ENCODE results near the gene KCNJ15.

KCNJ15 gene

DNA sequence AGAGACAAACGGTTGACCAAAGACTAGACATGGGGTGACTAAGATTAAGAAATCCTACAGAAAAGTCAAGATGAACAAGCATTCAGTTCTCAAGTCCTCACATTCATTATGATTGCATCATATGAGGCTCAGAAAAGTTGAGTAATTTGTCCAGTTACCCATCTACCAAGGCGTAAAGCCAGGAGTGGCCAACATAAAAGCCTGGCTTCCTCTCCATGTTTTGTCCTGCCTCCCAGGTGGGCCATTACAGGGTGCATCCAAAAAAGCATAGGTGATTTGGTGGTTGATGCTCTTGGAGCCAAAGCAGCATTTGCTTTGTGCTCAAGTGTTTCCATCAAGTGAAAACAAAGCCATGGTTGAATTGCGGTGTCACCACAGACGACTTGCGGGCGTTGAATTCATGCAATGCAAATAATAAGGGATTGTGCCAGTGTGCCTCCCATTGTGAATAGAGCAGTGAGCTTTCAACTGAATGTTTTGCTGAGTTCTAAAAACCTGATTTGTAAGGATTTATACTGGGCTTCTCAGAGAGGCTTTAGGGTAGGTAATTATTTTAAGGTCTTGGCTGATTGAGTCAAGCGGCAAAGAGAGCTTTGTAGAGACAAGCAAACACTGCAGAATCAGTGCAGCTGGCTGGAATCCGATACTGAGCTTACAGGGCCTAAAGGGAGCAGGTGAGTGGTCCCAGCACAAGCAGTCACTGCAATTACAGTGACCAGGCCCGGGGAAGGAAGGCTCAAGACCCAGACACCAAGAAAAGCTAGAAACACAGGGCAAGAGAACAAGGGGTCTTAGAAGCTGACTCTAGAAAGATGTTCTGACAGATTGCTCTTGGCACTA, 54.1 kb downstream of the KCNJ15 start:
- DNase-seq (ENCODE audit: low spot score), result no peak

DNA sequence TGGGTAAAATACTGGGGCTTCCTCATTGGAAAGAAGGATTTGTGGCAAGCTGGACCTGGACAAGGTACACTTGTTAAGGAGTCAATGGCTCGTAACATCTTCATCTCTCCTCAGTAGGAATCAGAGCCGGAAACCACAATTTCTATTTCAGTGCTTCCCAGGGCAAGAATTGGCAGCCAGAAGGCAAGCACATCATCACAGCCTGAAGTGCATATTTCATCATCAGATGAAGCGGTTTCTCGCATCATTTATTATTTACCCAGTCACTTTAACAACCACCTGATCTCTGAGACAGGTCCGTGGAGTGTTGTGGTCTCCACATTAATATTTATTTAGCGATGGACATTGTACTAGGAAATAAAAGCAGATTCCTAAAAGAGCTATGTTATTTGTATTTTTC, 55.0 kb downstream of the KCNJ15 start:
- DNase-seq (ENCODE audit: low spot score), result no peak
- TF ChIP-seq, protein P1, sequence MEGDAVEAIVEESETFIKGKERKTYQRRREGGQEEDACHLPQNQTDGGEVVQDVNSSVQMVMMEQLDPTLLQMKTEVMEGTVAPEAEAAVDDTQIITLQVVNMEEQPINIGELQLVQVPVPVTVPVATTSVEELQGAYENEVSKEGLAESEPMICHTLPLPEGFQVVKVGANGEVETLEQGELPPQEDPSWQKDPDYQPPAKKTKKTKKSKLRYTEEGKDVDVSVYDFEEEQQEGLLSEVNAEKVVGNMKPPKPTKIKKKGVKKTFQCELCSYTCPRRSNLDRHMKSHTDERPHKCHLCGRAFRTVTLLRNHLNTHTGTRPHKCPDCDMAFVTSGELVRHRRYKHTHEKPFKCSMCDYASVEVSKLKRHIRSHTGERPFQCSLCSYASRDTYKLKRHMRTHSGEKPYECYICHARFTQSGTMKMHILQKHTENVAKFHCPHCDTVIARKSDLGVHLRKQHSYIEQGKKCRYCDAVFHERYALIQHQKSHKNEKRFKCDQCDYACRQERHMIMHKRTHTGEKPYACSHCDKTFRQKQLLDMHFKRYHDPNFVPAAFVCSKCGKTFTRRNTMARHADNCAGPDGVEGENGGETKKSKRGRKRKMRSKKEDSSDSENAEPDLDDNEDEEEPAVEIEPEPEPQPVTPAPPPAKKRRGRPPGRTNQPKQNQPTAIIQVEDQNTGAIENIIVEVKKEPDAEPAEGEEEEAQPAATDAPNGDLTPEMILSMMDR (IDR thresholded peaks at IDR 0.05; ENCODE audit: extremely low read depth, missing control alignments), result no peak

More for the DNA sequence above, 54.1 kb downstream of the KCNJ15 start:
- TF ChIP-seq, protein P1 (IDR thresholded peaks at IDR 0.05; ENCODE audit: extremely low read depth, missing control alignments), result no peak

DNA sequence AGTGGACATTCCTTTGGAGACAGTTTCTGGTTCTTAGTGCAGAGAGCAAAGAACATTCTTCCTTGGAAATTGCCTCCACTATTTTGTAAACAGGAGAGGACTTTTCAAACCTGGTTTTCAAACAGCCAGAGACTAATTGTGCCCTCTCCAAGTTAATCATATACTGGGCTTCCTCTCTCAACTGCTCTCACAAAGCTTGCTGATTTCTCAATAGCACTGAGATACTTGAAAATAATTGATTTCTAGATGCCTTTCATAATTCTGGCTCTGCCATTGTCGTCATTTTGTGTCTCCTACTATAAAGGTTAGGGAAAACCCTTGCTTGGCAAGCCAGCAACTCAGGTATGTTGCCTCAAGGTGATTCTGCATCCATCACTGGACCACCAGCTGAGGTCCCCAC, 56.0 kb downstream of the KCNJ15 start:
- TF ChIP-seq, protein P1 (IDR thresholded peaks at IDR 0.05; ENCODE audit: extremely low read depth, missing control alignments), result no peak
- no peak for DNase-seq (ENCODE audit: low spot score)

DNA sequence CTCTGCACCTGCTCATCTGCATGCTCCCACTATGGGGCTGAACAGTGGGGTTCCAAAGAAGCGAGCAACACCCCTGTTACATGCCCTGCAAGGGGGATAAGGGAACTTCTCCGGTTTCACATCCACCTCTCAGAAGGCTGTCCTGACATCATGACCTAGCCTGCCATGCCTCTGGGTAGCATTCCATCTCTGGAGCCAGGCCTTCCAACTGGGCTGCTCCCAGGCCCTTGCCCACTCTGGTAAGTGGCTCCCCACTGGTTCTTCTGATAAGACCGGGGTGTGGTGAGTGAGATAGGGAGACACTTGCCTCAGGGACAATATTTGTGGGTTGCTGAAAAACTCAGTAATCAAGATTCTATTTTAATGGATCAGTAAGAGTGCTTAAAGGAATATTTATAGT, 57.8 kb downstream of the KCNJ15 start:
- DNase-seq (ENCODE audit: low spot score), result no peak
- TF ChIP-seq, protein P1 (IDR thresholded peaks at IDR 0.05; ENCODE audit: extremely low read depth, missing control alignments), result no peak

DNA sequence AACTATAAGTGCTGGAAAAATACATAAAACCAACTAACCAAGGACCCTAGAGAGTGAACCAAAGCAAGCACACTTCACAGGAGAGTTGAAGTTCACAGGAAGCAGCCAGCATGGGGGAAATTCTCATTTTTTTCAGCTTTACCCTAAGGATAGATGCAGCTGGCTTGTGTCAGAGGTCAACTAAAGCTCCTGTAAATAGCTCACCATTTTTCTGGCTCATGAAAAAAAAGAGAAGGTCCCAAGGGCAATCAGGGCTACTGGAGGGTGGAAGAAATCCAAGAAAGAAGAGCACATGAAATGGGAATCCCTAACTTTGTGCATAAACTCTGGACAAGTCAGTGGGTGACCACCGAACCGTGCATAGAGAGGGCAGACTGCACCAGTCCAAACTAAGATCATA, 58.3 kb downstream of the KCNJ15 start:
- no peak for DNase-seq (ENCODE audit: low spot score)
- TF ChIP-seq, protein P1 (IDR thresholded peaks at IDR 0.05; ENCODE audit: extremely low read depth, missing control alignments), result no peak

DNA sequence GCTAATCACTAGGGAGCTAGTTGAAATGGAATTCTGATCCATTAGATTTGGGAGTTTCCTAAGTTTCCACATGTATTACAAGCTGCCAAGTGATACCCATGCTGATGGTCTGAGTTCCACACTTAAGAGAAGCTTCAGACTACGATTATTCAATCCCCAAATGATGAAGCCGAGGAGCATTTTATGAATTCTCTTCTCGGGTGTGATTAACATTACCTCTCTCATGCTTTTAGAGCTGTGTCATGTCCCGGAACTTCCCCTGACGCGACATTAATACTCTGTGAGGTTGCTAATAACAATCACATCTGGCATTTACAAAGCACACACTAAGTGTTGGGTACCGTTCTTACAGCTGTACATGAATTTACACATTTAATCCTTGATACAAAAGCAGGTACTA, 63.0 kb downstream of the KCNJ15 start:
- TF ChIP-seq, protein P1 (IDR thresholded peaks at IDR 0.05; ENCODE audit: extremely low read depth, missing control alignments), result no peak
- DNase-seq (ENCODE audit: low spot score), result no peak

DNA sequence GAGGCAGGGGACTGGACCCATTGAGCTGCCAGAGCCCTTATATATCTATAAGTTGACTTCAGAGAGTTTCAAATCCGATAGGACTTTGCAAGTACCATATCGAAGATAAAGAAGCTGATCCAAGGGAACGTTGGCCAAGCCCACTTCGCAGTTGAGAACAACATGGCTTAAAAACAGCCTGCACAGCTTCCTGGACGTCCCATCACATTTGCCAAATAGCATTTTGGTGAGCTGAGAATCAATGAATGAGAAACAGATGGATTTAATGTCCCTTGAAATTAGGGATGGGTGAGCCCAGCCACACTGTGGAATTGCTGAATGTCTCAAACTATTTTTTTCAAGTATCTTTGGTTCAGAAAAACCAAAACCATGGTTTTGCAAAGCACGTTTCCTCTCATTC, 64.8 kb downstream of the KCNJ15 start:
- TF ChIP-seq, protein P1 (IDR thresholded peaks at IDR 0.05; ENCODE audit: extremely low read depth, missing control alignments), result no peak
- DNase-seq (ENCODE audit: low spot score), result no peak

All from GM20000 (cell line).